Ascending aorta (tissue), 2 donors: ENCODE data around the gene ARAP1. TPM values are rescaled to one million over a fixed set of nuclear protein-coding genes. Genes with fewer than 3 reads are reported as not detected.
A peak's percentile ranks its signal among the peaks of the same experiment; 100 is the strongest.

ENCODE experiments used
- DNase-seq, 2 donors: peaks; one replicate each; pipeline ENCODE4 v3.0.0-alpha.2; 2019; ENCODE audit warnings: low spot score in 2 of 2
- H3K27ac ChIP-seq, 2 donors: fragments of 200-600 bp; sonication (generic); one replicate each; pipeline ENCODE4 v1.5.1; 2016 to 2017; ENCODE audit warnings: mild to moderate bottlenecking in 1 of 2
- H3K27me3 ChIP-seq: fragments of 200-600 bp; sonication (generic); one replicate; pipeline ENCODE4 v1.5.1; 2017
- H3K36me3 ChIP-seq, 2 donors: fragments of 200-600 bp; sonication (generic); one replicate each; pipeline ENCODE4 v1.5.1; 2016
- H3K4me1 ChIP-seq, 2 donors: fragments of 200-600 bp; sonication (generic); one replicate each; pipeline ENCODE4 v1.5.1; 2016 to 2017; ENCODE audit warnings: mild to moderate bottlenecking in 1 of 2
- H3K4me3 ChIP-seq, 2 donors: fragments of 200-600 bp; sonication (generic); one replicate each; pipeline ENCODE4 v1.5.1; 2016 to 2017; ENCODE audit warnings: mild to moderate bottlenecking in 1 of 2
- H3K9me3 ChIP-seq, 2 donors: fragments of 200-600 bp; sonication (generic); one replicate each; pipeline ENCODE4 v1.5.1; 2016
- CTCF ChIP-seq, 3 experiments: fragments of 200-600 bp in 2 of 3; fragments of 450-650 bp in 1 of 3; sonication (generic) in 2 of 3; IDR thresholded peaks; one replicate each; pipeline ENCODE4 v1.5.1; 2016 to 2019; ENCODE audit warnings: antibody characterized with exemption in 3 of 3, mild to moderate bottlenecking in 1 of 3, moderate library complexity in 1 of 3
- intact Hi-C: fragments of 100-400 bp; cut with DNase I; formaldehyde crosslinking; loops from one replicate; pipeline ENCODE4 v1.15.1; 2023
- total RNA-seq: library from RNA; depleted of rRNA; stranded (reverse); fragments of >200 nt; gene quantifications from one replicate; pipeline ENCODE4 v1.1.0, GENCODE V29; 2016

The ARAP1 gene
- total RNA-seq, 1 donor from 2014 or later = 238 TPM

GRCh38 chr11:72781313-72782080, 29.3 kb upstream of the ARAP1 start:
- Histone ChIP-seq H3K4me3 (peak overlapping the region; percentile 66 to 94), H3K36me3 (no peaks in the 10 kb centered on the region), H3K4me1 (peaks cover 8 to 27% of the 10 kb centered on the region in 2 donors), H3K27me3 (no peaks in the 10 kb centered on the region), H3K27ac (no peak overlapping the region), H3K9me3 (no peaks in the 10 kb centered on the region)
- no peak for DNase-seq
- TF ChIP-seq CTCF (IDR thresholded peaks at IDR 0.05) = no peak
- intact Hi-C loops = loop anchor here (2.0 kb wide), 1 partner anchor 47 kb away; no protein-coding TSS in a partner anchor

GRCh38 chr11:72781063-72781312, 28.8 kb upstream of the ARAP1 start:
- intact Hi-C loops = loop anchor here (2.0 kb wide), 1 partner anchor 46 kb away; no protein-coding TSS in a partner anchor
- no peaks in the 10 kb centered on the region for H3K36me3 ChIP-seq
- no peak overlapping the region for H3K27ac ChIP-seq
- H3K4me3 ChIP-seq = peak overlapping the region; percentile 66 to 94
- H3K27me3 ChIP-seq = no peaks in the 10 kb centered on the region
- DNase-seq = no peak
- no peak for TF ChIP-seq CTCF (IDR thresholded peaks at IDR 0.05)
- H3K4me1 ChIP-seq = peaks cover 8 to 27% of the 10 kb centered on the region in 2 donors
- no peaks in the 10 kb centered on the region for H3K9me3 ChIP-seq

- Histone ChIP-seq H3K27me3 (no peaks in the 10 kb centered on the region), H3K27ac (no peak overlapping the region), H3K4me1 (peaks cover 8 to 27% of the 10 kb centered on the region in 2 donors), H3K4me3 (peak overlapping the region; percentile 66 to 94), H3K36me3 (no peaks in the 10 kb centered on the region), H3K9me3 (no peaks in the 10 kb centered on the region)
- DNase-seq = no peak
- TF ChIP-seq CTCF (IDR thresholded peaks at IDR 0.05) = no peak
- intact Hi-C loops = loop anchor here (2.0 kb wide), 1 partner anchor 46 kb away; no protein-coding TSS in a partner anchor
Measured at GRCh38 chr11:72780296-72781062, 28.3 kb upstream of the ARAP1 start.

GRCh38 chr11:72779495-72780128, 27.4 kb upstream of the ARAP1 start:
- intact Hi-C loops = loop anchor here (2.0 to 5.0 kb wide), 2 partner anchors 45 to 52 kb away; no protein-coding TSS in a partner anchor

More at GRCh38 chr11:72779495-72780128, 27.4 kb upstream of the ARAP1 start:
- H3K4me3 ChIP-seq = no peak overlapping the region
- no peak for DNase-seq
- no peaks in the 10 kb centered on the region for H3K36me3 ChIP-seq
- no peak for TF ChIP-seq CTCF (IDR thresholded peaks at IDR 0.05)
- no peaks in the 10 kb centered on the region for H3K9me3 ChIP-seq
- H3K4me1 ChIP-seq = peaks cover 8 to 27% of the 10 kb centered on the region in 2 donors
- H3K27me3 ChIP-seq = no peaks in the 10 kb centered on the region
- no peak overlapping the region for H3K27ac ChIP-seq
